HepG2 (cell line): Measurements from ENCODE around the gene RRP8. TPM values are rescaled to one million over a fixed set of nuclear protein-coding genes. Genes with fewer than 3 reads are reported as not detected.

Experiments used
- ARNTL ChIP-seq: sonication (generic); formaldehyde crosslinking; IDR thresholded peaks from 2 replicates; pipeline ENCODE4 v1.4.0; 2020; ENCODE audit warnings: mild to moderate bottlenecking, missing genetic modification reagents
- BATF2 ChIP-seq: sonication (generic); formaldehyde crosslinking; IDR thresholded peaks from 2 replicates; pipeline ENCODE4 v1.8.0; 2022; ENCODE audit warnings: mild to moderate bottlenecking, missing genetic modification reagents, moderate library complexity
- CBX1 ChIP-seq: IDR thresholded peaks from one replicate; pipeline ENCODE4 v1.6.1; 2016; ENCODE audit warnings: antibody characterized with exemption, low read depth
- CENPBD1 ChIP-seq: sonication (generic); formaldehyde crosslinking; IDR thresholded peaks from 2 replicates; pipeline ENCODE4 v1.8.0; 2022; ENCODE audit warnings: missing genetic modification reagents, low read depth, mild to moderate bottlenecking, borderline replicate concordance
- CSRNP1 ChIP-seq: sonication (generic); formaldehyde crosslinking; IDR thresholded peaks from 2 replicates; pipeline ENCODE4 v1.8.1; 2023; ENCODE audit warnings: mild to moderate bottlenecking, missing genetic modification reagents
- GABPB1 ChIP-seq: IDR thresholded peaks from 2 replicates; pipeline ENCODE4 v1.6.1; 2016; ENCODE audit warnings: mild to moderate bottlenecking, missing genetic modification reagents, moderate library complexity, missing compliant biosample characterization
- HNRNPLL ChIP-seq: fragments of 200-400 bp; formaldehyde crosslinking; IDR thresholded peaks from 2 replicates; pipeline ENCODE4 v1.6.1; 2017; ENCODE audit warnings: mild to moderate bottlenecking, low read depth, low read length; ENCODE audit not compliant: poor library complexity, severe bottlenecking
- KMT2A ChIP-seq: sonication (generic); formaldehyde crosslinking; IDR thresholded peaks from 2 replicates; pipeline ENCODE4 v1.4.0; 2020; ENCODE audit warnings: missing genetic modification reagents
- NONO ChIP-seq, 2 experiments: fragments of 450-650 bp in 1 of 2; sonication (generic) in 1 of 2; formaldehyde crosslinking in 1 of 2; IDR thresholded peaks in 1 of 2; conservative IDR thresholded peaks in 1 of 2; 2 replicates each; pipeline versions ENCODE4 v1.6.1 to v1.8.0; 2017 to 2022; ENCODE audit warnings: mild to moderate bottlenecking in 1 of 2, missing genetic modification reagents in 1 of 2, moderate library complexity in 1 of 2
- ZNF142 ChIP-seq: sonication (generic); formaldehyde crosslinking; IDR thresholded peaks from 2 replicates; pipeline ENCODE4 v1.4.0; 2020; ENCODE audit warnings: missing genetic modification reagents
- ZNF577 ChIP-seq: sonication (generic); formaldehyde crosslinking; IDR thresholded peaks from 2 replicates; pipeline ENCODE4 v1.4.0; 2020; ENCODE audit warnings: mild to moderate bottlenecking, low read depth, missing genetic modification reagents, borderline replicate concordance
- ZNF605 ChIP-seq: sonication (generic); formaldehyde crosslinking; IDR thresholded peaks from 2 replicates; pipeline ENCODE4 v1.8.0; 2022; ENCODE audit warnings: mild to moderate bottlenecking, missing genetic modification reagents
- ZNF644 ChIP-seq: IDR thresholded peaks from 2 replicates; pipeline ENCODE4 v1.6.1; 2016; ENCODE audit warnings: low read depth
- ZNF724P ChIP-seq: sonication (generic); formaldehyde crosslinking; IDR thresholded peaks from 2 replicates; pipeline ENCODE4 v1.8.0; 2022; ENCODE audit warnings: missing genetic modification reagents, borderline replicate concordance
- polyA plus RNA-seq, 8 experiments: library from polyadenylated mRNA; depleted of rRNA in 3 of 8; stranded (reverse) in 7 of 8; unstranded in 1 of 8; fragments of >200 nt; fragmentation: Illumina TruSeq in 4 of 8; extraction: Trizol in 4 of 8; gene quantifications; 2 replicates each; pipeline versions ENCODE4 v1.2.1 to v1.2.3, GENCODE V29; 2011 to 2016; ENCODE audit warnings: low read depth in 4 of 8, missing spikeins in 1 of 8, mixed read lengths in 1 of 8; ENCODE audit not compliant: insufficient read depth in 1 of 8
- total RNA-seq, 5 experiments: library from RNA; depleted of rRNA; stranded (reverse); fragments of >200 nt; fragmentation: Illumina TruSeq; extraction: Trizol; gene quantifications; 2 replicates each; pipeline ENCODE4 v1.2.3, GENCODE V29; 2016; ENCODE audit warnings: low read depth in 1 of 5
- TF ChIP-seq, protein P1 (sequence below): sonication (generic); formaldehyde crosslinking; IDR thresholded peaks from 2 replicates; pipeline ENCODE4 v1.8.0; 2022; ENCODE audit warnings: mild to moderate bottlenecking, missing genetic modification reagents, moderate library complexity
- TF ChIP-seq, protein P2 (sequence below), 2 experiments: sonication (generic) in 1 of 2; formaldehyde crosslinking in 1 of 2; IDR thresholded peaks; 2 replicates each; pipeline versions ENCODE4 v1.4.0 to v1.6.1; 2018 to 2020; ENCODE audit warnings: missing genetic modification reagents in 2 of 2, borderline replicate concordance in 1 of 2, low read depth in 1 of 2, mild to moderate bottlenecking in 1 of 2, missing biosample characterization in 1 of 2

RRP8 gene
- total and polyA plus RNA-seq, 2 of the 13 experiments (the other 11 are each of a cell fraction or from before 2014, with no cell fraction given), result 7.2 to 21.6 TPM

DNA sequence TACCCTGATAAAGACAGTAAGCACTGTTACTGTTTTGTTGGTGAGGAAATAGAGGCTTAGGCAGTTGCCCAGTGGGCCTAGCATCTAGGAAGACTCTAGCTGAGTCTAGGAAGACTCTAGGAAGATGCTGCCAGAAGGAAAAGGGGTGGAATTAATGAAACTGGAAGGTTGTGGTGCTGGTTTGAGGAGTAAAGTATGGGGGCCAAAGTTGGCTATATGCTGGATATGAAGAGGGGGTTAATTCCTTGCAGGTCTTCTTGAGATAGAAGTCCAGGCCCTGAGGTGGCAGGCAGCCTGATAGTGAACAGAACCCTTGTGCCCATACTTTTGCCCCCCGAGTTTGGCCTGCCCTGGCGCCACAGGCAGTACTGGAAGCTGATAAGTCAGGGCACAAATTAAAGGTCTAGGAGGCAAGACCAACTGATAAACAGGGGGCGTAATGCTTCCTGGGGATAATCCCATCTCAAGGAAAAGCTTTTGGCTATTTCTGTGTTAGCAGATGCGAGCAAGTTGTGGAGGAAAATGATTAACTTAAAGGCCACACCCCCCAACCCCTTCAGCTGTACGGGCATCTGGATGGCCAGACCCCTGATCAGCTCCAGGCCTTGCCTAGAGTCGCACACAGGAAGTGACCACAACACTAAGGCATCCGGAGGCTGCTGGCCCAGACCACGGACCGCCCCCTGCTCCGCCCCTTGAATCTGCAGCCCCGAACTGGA is 3.2 kb upstream of the RRP8 start (continued):
- TF ChIP-seq ZNF142 (CRISPR knock-in tag), result no peak
- no peak for TF ChIP-seq NONO (IDR thresholded peaks at IDR 0.05)
- TF ChIP-seq NONO (CRISPR knock-in tag; conservative IDR thresholded peaks at IDR 0.05), result no peak; the same call in 1 of the 2 replicates
- no peak for TF ChIP-seq BATF2 (CRISPR knock-in tag)
- TF ChIP-seq GABPB1 (CRISPR knock-in tag), result peak; percentile 90
- TF ChIP-seq CBX1, result no peak
- no peak for TF ChIP-seq ZNF644
- no peak for TF ChIP-seq CSRNP1 (CRISPR knock-in tag)
- TF ChIP-seq KMT2A (CRISPR knock-in tag), result peak; percentile 32; the same call in 1 of the 2 replicates
- TF ChIP-seq ARNTL (CRISPR knock-in tag), result no peak
- no peak for TF ChIP-seq ZNF724P (CRISPR knock-in tag)
- peak; percentile 33 for TF ChIP-seq HNRNPLL
- TF ChIP-seq, protein P1, sequence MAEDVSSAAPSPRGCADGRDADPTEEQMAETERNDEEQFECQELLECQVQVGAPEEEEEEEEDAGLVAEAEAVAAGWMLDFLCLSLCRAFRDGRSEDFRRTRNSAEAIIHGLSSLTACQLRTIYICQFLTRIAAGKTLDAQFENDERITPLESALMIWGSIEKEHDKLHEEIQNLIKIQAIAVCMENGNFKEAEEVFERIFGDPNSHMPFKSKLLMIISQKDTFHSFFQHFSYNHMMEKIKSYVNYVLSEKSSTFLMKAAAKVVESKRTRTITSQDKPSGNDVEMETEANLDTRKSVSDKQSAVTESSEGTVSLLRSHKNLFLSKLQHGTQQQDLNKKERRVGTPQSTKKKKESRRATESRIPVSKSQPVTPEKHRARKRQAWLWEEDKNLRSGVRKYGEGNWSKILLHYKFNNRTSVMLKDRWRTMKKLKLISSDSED (CRISPR knock-in tag), result no peak
- no peak for TF ChIP-seq ZNF577
- TF ChIP-seq ZNF605, result peak; percentile 48; the same call in 1 of the 2 replicates
- no peak for TF ChIP-seq CENPBD1
- TF ChIP-seq, protein P2, sequence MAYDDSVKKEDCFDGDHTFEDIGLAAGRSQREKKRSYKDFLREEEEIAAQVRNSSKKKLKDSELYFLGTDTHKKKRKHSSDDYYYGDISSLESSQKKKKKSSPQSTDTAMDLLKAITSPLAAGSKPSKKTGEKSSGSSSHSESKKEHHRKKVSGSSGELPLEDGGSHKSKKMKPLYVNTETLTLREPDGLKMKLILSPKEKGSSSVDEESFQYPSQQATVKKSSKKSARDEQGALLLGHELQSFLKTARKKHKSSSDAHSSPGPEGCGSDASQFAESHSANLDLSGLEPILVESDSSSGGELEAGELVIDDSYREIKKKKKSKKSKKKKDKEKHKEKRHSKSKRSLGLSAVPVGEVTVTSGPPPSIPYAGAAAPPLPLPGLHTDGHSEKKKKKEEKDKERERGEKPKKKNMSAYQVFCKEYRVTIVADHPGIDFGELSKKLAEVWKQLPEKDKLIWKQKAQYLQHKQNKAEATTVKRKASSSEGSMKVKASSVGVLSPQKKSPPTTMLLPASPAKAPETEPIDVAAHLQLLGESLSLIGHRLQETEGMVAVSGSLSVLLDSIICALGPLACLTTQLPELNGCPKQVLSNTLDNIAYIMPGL (CRISPR knock-in tag; IDR thresholded peaks at IDR 0.05; ENCODE audit: borderline replicate concordance in 1 of 2, low read depth in 1 of 2), result 0 out of 4 replicates have a peak, but pooled peaks have one; percentile 21 to 33
